M059J (cell line): ENCODE measurements around the gene LRP1-AS. TPM values are rescaled to one million over a fixed set of nuclear protein-coding genes. Genes with fewer than 3 reads are reported as not detected.

ENCODE experiments used
- DNase-seq: peaks from one replicate; pipeline ENCODE4 v3.0.0-alpha.2; 2012; ENCODE audit warnings: low read depth
- total RNA-seq: library from RNA; depleted of rRNA; stranded (reverse); fragments of >200 nt; shearing (Covaris generic); gene quantifications from 2 replicates; pipeline ENCODE4 v1.2.3, GENCODE V29; 2014; rRNA removed

Gene LRP1-AS
- not detected in 2 replicates for total RNA-seq

DNA sequence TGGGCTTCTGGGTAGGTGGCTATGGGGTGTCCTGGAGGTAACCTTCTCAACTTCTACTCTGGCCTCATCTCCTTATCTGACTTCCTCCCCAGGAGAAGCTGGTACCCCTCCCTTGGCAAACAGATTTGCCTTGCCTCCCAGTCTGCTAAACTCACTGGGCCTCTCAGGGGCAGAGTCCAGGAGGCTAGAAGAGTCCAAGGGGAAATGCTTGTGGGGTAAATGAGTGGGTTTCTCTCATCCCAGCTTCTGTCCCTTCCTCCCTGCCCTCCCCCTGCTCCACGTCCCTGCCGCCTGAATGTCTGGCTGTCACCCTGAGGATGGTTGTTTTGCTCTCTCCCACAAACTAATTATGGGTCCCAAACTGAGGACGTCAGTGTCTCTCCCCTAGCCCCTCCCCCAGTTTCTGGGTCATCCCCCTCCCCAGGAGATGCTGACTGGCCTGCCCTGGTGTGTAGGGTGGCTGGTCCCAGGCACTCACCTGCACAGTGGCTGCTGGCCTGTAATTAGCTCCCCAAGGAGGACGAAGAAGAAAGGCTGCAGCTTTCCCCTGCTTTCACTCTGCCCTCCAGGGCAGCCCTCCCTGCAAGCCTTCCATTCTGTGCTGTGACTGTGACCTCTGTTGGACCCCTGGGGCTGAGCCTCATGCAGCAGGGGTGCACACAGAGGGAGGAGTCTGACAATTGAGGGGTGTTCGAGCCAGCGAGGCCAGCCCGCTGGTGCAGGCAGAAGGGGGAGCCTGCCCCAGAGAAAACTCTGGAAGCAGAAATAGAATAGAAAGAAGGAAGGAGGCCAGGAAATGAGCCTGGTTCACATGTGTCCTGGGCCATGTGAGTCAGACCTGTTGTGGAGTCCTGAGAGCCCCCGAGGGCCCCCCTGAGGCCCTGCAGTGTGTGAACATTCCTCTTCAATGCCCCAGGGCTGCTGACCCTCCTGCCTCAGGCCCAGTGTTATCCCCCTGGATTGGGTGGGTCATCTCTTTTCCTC, at the start of gene LRP1-AS:
LRP1-AS (minus strand) TSS at position 659 of the 984 bp plus-strand sequence.
- no peak for DNase-seq

DNA sequence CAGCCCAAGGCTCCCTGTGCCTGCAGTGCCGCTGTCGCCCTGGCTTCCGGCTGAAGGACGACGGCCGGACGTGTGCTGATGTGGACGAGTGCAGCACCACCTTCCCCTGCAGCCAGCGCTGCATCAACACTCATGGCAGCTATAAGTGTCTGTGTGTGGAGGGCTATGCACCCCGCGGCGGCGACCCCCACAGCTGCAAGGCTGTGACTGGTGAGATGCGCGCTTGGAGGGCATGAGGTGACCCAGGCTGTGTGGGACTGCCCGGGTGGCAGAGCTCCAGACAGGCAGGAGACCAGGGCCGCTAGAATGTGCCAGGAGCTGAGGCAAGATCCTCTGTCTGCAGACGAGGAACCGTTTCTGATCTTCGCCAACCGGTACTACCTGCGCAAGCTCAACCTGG, 49.5 kb upstream of the LRP1-AS start:
- DNase-seq = no peak

DNA sequence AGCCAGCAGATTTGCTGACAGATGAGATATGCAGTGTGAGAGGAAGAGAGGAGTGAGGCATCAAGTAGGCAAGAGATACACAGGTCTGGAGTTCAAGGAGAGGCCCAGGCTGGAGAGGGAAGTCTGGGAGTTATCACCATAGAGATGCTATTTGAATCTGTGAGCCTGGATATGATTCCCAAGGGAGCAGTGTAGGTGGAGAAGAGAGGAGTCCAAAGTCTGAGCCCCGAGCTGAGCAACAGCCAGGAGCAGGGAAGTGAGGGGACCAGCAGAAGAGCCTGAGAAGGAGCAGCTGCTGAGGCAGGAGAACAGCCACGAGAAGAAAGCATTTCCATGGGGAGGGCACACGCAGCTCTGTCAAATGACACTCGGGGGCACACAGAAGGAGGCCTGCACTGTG, 49.0 kb upstream of the LRP1-AS start:
- DNase-seq = no peak

DNA sequence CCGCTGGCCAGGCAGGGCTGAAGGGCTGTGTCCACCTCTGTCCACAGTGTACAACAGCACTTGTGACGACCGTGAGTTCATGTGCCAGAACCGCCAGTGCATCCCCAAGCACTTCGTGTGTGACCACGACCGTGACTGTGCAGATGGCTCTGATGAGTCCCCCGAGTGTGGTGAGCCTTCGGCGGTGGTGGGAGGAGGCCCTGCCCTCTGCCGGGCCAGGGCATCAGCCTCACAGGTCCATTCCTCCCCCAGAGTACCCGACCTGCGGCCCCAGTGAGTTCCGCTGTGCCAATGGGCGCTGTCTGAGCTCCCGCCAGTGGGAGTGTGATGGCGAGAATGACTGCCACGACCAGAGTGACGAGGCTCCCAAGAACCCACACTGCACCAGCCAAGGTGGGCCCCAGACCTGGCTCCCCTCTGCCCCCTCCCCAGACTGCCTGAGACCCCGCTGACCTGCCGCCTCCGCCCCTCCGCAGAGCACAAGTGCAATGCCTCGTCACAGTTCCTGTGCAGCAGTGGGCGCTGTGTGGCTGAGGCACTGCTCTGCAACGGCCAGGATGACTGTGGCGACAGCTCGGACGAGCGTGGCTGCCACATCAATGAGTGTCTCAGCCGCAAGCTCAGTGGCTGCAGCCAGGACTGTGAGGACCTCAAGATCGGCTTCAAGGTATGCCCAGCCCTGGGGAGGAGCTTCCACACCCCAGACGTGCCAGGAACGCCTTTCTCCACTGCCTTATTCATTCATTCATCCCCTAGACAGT, 48.4 kb upstream of the LRP1-AS start:
- no peak for DNase-seq

DNA sequence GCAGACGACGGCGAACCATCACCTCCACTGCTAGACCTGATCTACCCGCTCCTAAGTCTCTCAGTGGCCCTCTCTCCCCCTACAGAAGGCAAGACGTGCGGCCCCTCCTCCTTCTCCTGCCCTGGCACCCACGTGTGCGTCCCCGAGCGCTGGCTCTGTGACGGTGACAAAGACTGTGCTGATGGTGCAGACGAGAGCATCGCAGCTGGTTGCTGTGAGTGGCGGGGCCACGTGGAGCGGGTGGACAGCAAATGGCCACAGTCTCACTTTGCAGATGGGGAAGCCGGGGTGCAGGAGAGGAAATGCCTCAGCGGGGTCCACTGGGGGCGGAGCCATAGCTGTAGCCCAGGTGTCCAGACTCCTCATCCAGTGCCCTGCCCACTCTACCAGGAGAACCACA, 47.8 kb upstream of the LRP1-AS start:
- DNase-seq = no peak

DNA sequence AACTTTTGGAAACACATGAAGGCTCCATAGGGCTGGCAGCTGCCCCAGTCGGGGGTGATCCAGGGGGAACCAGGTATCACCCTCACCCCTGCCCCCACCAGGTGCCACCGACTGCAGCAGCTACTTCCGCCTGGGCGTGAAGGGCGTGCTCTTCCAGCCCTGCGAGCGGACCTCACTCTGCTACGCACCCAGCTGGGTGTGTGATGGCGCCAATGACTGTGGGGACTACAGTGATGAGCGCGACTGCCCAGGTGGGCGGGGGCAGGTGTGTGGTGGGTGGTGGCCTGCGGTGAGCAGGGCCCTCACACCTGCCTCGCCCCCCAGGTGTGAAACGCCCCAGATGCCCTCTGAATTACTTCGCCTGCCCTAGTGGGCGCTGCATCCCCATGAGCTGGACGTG, 46.8 kb upstream of the LRP1-AS start:
- no peak for DNase-seq

DNA sequence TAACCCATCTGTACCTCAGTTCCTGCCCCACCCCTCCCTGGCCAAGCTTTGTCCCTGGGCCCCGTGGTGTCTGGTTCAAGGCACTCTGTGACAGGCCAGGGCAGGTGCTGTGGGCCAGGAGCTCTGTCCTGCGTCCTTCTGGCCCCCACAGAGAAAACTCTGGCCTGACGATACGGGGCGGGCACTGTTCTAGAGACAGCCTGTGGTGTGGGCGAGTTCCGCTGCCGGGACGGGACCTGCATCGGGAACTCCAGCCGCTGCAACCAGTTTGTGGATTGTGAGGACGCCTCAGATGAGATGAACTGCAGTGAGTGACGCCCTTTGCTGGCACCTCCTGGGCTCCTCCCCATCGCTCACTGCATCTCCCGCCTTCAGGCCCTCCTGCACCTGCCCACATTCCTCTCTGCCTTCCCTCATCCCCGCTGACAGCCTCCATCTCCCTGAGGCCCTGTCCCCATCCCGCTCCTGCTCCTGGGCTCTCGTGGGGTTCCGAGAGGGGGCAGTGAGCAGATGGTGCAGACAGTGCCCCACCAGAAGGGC, 46.4 kb upstream of the LRP1-AS start:
- no peak for DNase-seq

DNA sequence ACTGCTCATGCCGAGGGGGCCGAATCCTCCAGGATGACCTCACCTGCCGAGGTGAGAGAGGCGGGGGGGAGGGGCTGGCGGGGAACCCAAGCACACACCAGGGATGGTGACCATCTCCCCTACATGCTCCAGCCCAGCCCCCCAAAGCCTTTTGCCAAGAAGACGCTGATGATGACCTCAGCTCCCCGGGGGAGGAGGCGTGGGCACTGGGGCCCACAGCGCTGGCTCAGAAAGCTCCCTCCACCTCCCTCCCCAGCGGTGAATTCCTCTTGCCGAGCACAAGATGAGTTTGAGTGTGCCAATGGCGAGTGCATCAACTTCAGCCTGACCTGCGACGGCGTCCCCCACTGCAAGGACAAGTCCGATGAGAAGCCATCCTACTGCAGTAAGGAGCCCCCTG, 45.5 kb upstream of the LRP1-AS start:
- no peak for DNase-seq

DNA sequence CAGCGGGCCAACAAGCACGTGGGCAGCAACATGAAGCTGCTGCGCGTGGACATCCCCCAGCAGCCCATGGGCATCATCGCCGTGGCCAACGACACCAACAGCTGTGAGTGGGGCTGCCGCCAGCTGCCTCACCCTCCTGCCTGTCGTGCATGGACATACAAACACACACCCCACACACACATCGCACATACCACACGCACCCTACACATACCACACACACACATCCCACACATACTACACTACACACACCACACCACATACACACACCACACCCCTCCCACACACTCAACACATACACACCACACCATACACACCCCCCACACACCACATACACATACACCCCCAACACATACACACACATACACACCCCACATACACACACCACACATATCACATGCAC, 44.0 kb upstream of the LRP1-AS start:
- no peak for DNase-seq

DNA sequence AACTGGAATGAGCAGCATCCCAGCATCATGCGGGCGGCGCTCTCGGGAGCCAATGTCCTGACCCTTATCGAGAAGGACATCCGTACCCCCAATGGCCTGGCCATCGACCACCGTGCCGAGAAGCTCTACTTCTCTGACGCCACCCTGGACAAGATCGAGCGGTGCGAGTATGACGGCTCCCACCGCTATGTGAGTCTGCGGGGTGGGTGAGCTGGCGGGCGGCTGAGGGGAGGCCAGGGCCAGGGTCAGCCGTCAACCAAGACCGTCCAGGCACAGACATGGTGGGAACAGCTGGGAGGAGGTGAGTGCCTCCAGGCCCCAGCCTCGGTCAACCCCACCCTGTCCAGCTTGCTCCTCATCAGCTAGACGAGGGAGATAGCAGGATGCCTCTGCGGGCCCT, 43.4 kb upstream of the LRP1-AS start:
- no peak for DNase-seq

DNA sequence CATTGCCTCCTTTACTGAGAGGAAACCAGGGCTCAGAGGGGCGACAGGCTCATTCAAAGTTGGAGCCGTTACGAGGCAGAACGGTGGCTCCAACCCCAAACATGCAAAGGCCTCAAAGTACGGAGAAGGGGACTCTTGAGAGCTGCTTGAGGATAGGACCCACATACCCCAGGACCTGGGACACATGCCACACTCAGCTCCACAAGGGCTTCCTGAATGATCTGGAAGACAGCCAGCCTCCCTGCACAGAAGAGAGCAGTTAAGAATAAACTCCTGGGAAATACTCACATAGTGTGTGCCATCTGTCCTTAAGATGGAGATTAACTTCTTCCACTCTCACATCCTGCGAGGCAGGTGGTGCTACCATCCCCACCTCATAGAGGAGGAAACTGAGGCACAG, 42.6 kb upstream of the LRP1-AS start:
- peak; percentile 39 for DNase-seq

DNA sequence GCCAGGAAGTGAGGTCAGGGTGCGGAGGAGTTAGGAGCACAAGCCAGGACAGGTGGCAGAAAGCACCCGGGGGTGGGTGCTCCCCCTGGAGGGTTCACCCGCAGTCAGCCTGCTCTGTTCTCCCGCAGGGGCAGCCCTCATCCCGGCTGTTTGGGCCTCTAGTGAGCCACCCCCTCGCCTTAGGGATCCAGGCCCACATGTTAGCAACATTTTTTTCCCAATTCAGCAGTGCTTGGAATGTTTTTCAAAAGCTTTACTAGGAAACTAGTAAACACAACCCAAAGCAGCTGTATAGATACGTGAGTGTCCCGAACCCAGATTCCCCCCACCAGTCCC, 40.6 kb upstream of the LRP1-AS start:
- no peak for DNase-seq

DNA sequence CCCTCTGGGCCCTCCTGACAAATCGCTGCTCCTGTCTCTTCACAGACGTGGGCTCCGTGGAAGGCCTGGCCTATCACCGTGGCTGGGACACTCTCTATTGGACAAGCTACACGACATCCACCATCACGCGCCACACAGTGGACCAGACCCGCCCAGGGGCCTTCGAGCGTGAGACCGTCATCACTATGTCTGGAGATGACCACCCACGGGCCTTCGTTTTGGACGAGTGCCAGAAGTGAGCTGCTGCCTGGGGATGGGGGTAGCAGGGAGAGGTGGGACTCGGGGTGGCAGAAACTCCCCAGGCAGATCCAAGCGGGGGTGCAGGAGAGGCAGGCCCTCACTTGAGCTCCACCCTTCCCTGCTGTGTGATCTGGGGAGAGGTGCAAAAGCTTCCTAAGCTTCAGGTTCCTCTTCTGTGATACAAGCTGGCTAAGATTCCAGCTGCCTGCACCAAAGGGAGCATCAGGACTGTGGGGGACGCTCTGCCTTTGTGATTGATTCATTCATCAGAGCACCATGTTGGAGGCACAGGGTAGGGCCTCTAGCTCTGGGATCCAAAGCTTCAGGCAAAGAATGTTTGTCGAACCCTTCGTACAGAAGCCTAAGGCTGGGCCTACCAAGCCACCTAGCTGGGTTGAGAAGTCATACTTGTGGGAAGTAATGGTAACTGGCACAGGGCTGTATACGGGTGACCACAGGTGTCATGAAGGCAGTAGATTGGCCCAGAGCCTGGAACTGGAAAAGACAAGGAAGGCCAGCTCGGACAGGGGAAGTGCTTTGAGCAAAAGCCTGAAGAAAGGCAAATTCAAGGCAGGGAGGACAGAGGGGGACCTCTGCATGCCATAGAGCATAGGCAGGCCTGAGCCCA, 40.0 kb upstream of the LRP1-AS start:
- no peak for DNase-seq

DNA sequence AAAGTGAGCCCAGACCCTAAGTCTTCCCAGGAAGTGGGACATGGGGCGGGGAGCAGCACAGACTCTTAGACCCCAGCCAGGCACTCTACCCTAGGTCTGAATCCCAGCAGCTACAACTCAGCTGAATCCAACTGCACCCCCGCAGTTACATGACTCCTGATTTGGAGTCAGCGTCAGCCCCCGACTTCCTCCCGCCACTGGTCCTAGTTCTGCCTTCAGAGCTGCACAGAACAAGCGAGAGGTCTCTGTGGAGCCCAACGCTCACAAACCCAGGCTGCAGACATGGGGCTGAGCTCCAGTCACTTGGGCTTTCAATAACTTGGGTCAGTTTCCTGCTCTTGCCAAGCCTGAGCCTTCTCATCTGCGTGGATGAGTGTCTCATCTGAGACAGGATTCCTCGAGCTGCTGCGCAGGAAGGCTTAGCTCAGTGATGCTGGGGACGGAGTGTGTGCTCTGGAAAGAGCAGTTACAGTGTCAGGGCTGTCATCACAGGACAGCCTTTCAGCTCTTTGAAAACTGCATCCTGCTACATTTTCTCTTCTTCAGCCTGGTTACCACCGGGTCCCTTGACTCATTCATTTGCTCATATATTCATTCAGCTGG, 38.6 kb upstream of the LRP1-AS start:
- DNase-seq = no peak

DNA sequence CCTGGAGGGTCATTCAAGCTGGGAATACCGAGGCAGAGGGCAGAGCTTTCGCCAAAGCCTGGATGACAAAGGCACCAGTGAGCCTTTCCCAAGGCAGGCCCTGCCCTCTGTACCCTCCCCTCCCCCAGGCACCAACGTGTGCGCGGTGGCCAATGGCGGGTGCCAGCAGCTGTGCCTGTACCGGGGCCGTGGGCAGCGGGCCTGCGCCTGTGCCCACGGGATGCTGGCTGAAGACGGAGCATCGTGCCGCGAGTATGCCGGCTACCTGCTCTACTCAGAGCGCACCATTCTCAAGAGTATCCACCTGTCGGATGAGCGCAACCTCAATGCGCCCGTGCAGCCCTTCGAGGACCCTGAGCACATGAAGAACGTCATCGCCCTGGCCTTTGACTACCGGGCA, 38.0 kb upstream of the LRP1-AS start:
- DNase-seq = no peak

DNA sequence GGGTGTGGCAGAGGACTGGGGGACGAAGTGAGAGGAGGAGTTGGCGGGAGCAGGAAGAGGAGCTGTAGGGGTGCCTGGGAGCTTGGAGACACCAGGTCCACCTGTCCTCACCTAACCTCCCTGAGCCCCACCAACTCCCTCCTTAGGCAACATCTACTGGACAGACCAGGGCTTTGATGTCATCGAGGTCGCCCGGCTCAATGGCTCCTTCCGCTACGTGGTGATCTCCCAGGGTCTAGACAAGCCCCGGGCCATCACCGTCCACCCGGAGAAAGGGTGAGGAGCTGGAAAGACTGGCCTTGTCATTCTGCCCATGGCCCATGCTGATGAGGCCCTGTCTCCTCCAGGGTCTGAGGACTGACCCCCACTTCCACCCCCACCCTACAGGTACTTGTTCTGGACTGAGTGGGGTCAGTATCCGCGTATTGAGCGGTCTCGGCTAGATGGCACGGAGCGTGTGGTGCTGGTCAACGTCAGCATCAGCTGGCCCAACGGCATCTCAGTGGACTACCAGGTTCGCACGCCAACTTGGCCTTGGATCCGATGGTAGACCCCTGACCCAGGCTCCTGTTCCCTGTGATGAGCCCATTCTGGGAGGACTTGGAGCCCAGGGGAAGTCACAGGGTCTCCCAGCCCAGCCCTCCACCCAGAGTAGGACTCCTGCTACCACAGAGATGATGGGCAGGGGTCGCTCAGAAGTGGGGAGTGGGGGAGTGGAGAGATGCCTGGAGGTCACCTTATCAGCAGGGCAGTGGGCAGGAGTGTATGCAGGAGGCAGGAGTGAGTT, 36.7 kb upstream of the LRP1-AS start:
- no peak for DNase-seq

DNA sequence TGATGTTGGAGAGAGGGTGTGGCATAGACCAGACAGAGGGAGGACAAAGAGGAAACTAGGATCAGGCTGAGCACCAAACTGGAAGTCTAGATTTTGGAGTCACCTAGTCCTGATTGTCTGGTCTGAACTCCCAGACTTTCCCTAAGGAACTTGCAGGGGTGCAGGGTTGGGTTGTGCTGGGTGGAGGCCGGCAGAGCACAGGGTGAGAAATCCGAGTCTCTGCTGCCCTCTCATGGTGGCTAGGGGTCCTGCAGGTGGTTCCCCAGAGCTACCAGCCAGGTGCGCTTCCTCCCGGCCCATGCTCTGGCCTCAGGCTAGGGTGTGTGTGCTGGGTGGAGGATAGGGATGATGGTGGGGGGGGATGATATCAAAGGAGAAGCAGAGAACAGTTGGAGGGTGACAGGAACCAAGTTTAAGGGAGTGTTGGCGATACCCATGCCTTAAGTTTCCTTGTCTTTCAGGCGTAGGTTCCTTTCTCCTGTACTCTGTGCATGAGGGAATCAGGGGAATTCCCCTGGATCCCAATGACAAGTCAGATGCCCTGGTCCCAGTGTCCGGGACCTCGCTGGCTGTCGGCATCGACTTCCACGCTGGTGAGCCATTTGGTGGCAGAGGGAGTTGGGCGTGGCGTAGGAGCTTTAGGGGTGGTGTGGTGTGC, 35.6 kb upstream of the LRP1-AS start:
- DNase-seq = peak; percentile 58

DNA sequence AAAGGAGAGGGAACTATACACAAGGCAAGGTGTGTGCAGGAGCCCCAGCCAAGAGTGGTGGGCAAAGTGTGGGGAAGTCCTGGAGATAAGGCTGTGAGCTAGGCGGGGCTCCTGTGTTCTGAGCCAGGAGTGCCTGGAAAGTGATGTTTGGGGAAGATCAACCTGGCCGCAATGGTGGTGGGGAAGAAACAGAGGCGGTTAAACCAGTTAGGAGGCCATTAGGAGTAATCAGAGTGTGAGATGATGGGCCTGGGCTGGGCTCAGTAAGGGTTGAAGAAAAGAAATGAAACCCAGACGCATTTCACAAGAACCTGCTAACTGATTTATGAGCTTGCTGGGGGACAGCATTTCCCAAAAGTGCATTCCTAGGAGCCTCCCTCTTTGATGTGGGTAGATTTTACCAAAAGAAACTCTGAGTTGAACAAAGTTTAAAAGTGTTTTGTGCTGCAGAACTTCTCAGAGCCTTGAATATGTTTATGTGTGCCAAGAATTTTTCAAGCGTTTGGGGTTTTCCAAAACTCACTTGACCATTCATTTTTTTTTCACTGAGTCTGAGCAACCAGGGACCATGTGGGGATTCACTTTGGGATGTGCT, 34.2 kb upstream of the LRP1-AS start:
- DNase-seq = no peak

DNA sequence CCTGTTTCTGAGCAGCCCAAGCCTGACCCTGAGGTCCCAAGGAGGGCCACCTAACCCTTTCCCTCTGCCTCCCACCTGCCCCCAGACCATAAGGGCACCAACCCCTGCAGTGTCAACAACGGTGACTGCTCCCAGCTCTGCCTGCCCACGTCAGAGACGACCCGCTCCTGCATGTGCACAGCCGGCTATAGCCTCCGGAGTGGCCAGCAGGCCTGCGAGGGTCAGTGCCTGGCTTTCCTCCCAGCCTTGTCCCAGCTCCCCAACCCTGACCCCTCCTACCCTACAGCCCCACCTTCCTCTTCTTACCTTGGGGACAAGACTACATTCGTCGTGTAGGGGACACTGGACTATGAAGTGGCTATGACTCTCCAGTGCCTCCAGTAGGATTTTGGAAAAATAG, 33.7 kb upstream of the LRP1-AS start:
- no peak for DNase-seq
